COLO829 (cell line): Measurements from ENCODE around the gene MCTP2.

Experiments used
- DNase-seq: peaks from one replicate; pipeline ENCODE4 v3.0.0; 2012; ENCODE audit warnings: low spot score

The MCTP2 gene

GRCh38 chr15:94398001-94398400, 166.6 kb downstream of the MCTP2 start:
- DNase-seq = no peak

GRCh38 chr15:94400526-94401298, 169.4 kb downstream of the MCTP2 start:
- DNase-seq = no peak

GRCh38 chr15:94403331-94403730, 172.0 kb downstream of the MCTP2 start:
- DNase-seq = no peak

GRCh38 chr15:94404733-94405283, 173.4 kb downstream of the MCTP2 start:
- DNase-seq = no peak

- DNase-seq = no peak
Observed at GRCh38 chr15:94411285-94411684, 179.9 kb downstream of the MCTP2 start.

- no peak for DNase-seq
Observed at GRCh38 chr15:94411846-94412245, 180.5 kb downstream of the MCTP2 start.

GRCh38 chr15:94412979-94413746, 181.8 kb downstream of the MCTP2 start:
- DNase-seq = peak; percentile 28

GRCh38 chr15:94414916-94415315, 183.6 kb downstream of the MCTP2 start:
- DNase-seq = no peak

- no peak for DNase-seq
Observed at GRCh38 chr15:94416267-94416666, 184.9 kb downstream of the MCTP2 start.

GRCh38 chr15:94416820-94417219, 185.5 kb downstream of the MCTP2 start:
- no peak for DNase-seq

GRCh38 chr15:94417501-94418293, 186.3 kb downstream of the MCTP2 start:
- no peak for DNase-seq

- DNase-seq = no peak
Observed at GRCh38 chr15:94421706-94422105, 190.3 kb downstream of the MCTP2 start.

- no peak for DNase-seq
Observed at GRCh38 chr15:94432279-94432678, 200.9 kb downstream of the MCTP2 start.

GRCh38 chr15:94439158-94439557, 207.8 kb downstream of the MCTP2 start:
- no peak for DNase-seq

GRCh38 chr15:94441760-94442159, 210.4 kb downstream of the MCTP2 start:
- DNase-seq = no peak

GRCh38 chr15:94442480-94442879, 211.1 kb downstream of the MCTP2 start:
- no peak for DNase-seq

GRCh38 chr15:94443186-94443585, 211.8 kb downstream of the MCTP2 start:
- no peak for DNase-seq

GRCh38 chr15:94445566-94446160, 214.3 kb downstream of the MCTP2 start:
- DNase-seq = no peak

GRCh38 chr15:94446441-94446840, 215.1 kb downstream of the MCTP2 start:
- DNase-seq = no peak

GRCh38 chr15:94451466-94451865, 220.1 kb downstream of the MCTP2 start:
- no peak for DNase-seq

- peak; percentile 29 for DNase-seq
Observed at GRCh38 chr15:94453227-94453988, 222.0 kb downstream of the MCTP2 start.
